Naive thymus-derived CD8-positive, alpha-beta T cell (primary cell): Measurements from ENCODE around the gene FZD1. TPM values are rescaled to one million over a fixed set of nuclear protein-coding genes. Genes with fewer than 3 reads are reported as not detected.
A peak's percentile ranks its signal among the peaks of the same experiment; 100 is the strongest.

ENCODE experiments used
- ATAC-seq, 2 donors: fragments of 150-1000 bp; cut with Tn5 transposase in 1 of 2; sonication (Bioruptor Pico), chemical (Tn5 transposase) in 1 of 2; 1 replicate in 1 of 2; 2 replicates in 1 of 2; pipeline ENCODE4 v1.10.0; 2021; ENCODE audit warnings: mild to moderate bottlenecking in 2 of 2, moderate library complexity in 2 of 2
- POLR2A ChIA-PET: fragments of 350-600 bp; sonication (Branson Sonifier 250); formaldehyde crosslinking; loops from one replicate; lab custom pipeline; 2021; ENCODE audit warnings: antibody characterized with exemption; lab: Charles Lee
- DNase-seq, 10 donors: peaks; one replicate each; pipeline versions ENCODE4 v3.0.0 to v3.0.0-alpha.2; 2020 to 2022
- H3K27ac Mint-ChIP-seq, 10 donors: one replicate each; pipeline ENCODE4 v1.8.0; 2020 to 2022; ENCODE audit warnings: mild to moderate bottlenecking in 10 of 10, mixed read lengths in 10 of 10, moderate library complexity in 4 of 10, inconsistent platforms in 1 of 10
- H3K27me3 Mint-ChIP-seq, 5 donors: one replicate each; pipeline ENCODE4 v1.8.0; 2021 to 2022; ENCODE audit warnings: mixed read lengths in 5 of 5
- H3K36me3 Mint-ChIP-seq, 3 donors: one replicate each; pipeline ENCODE4 v1.8.0; 2020 to 2022; ENCODE audit warnings: mixed read lengths in 3 of 3, mild to moderate bottlenecking in 2 of 3, inconsistent platforms in 1 of 3
- H3K4me1 Mint-ChIP-seq, 4 donors: one replicate each; pipeline ENCODE4 v1.8.0; 2021 to 2022; ENCODE audit warnings: mixed read lengths in 4 of 4
- H3K4me3 Mint-ChIP-seq, 10 donors: one replicate each; pipeline ENCODE4 v1.8.0; 2020 to 2022; ENCODE audit warnings: mild to moderate bottlenecking in 10 of 10, mixed read lengths in 10 of 10, moderate library complexity in 6 of 10, inconsistent platforms in 1 of 10
- H3K9me3 Mint-ChIP-seq, 9 donors: one replicate each; pipeline ENCODE4 v1.8.0; 2020 to 2022; ENCODE audit warnings: mixed read lengths in 9 of 9, mild to moderate bottlenecking in 3 of 9, inconsistent platforms in 1 of 9, moderate library complexity in 1 of 9
- polyA plus RNA-seq, 3 donors: library from polyadenylated mRNA; unstranded; fragments of 300-500 nt; fragmentation: Illumina TruSeq; gene quantifications; one replicate each; pipeline ENCODE4 v1.2.3, GENCODE V29; 2021
- total RNA-seq, 8 experiments: library from RNA in 2 of 8; stranded (reverse) in 2 of 8; gene quantifications; one replicate each; pipeline ENCODE4 v1.2.3 and lab custom pipeline; 2021 to 2026

The FZD1 gene
- total and polyA plus RNA-seq, 5 experiments from 2014 or later = 0.07 TPM; not detected in 4

GRCh38 chr7:91243591-91244301, 20.5 kb upstream of the FZD1 start:
- Mint-ChIP-seq H3K4me3 (no peak overlapping the region), H3K9me3 (no peaks in the 10 kb centered on the region), H3K36me3 (no peaks in the 10 kb centered on the region), H3K27ac (no peak overlapping the region), H3K4me1 (no peaks in the 10 kb centered on the region), H3K27me3 (peaks cover 0 to 10% (median 1%) of the 10 kb centered on the region in 5 donors)
- POLR2A ChIA-PET = no interaction called here
- ATAC-seq = no peak
- DNase-seq = no peak

- peaks cover 0 to 12% (median 0%) of the 10 kb centered on the region in 5 donors for H3K27me3 Mint-ChIP-seq
- H3K9me3 Mint-ChIP-seq = peaks cover 0 to 2% (median 0%) of the 10 kb centered on the region in 9 donors
- POLR2A ChIA-PET = no interaction called here
- DNase-seq = no peak
- no peaks in the 10 kb centered on the region for H3K36me3 Mint-ChIP-seq
- no peak overlapping the region for H3K27ac Mint-ChIP-seq
- no peak overlapping the region for H3K4me3 Mint-ChIP-seq
- H3K4me1 Mint-ChIP-seq = no peaks in the 10 kb centered on the region
- no peak for ATAC-seq
Measured at GRCh38 chr7:91247500-91247899, 16.7 kb upstream of the FZD1 start.

GRCh38 chr7:91248996-91249395, 15.2 kb upstream of the FZD1 start:
- DNase-seq (no peak), ATAC-seq (no peak)
- POLR2A ChIA-PET = no interaction called here
- H3K27me3 Mint-ChIP-seq = peaks cover 0 to 18% (median 0%) of the 10 kb centered on the region in 5 donors
- H3K27ac Mint-ChIP-seq = no peak overlapping the region
- H3K4me1 Mint-ChIP-seq = no peaks in the 10 kb centered on the region
- no peak overlapping the region for H3K4me3 Mint-ChIP-seq
- H3K9me3 Mint-ChIP-seq = peaks cover 0 to 5% (median 0%) of the 10 kb centered on the region in 9 donors
- H3K36me3 Mint-ChIP-seq = no peaks in the 10 kb centered on the region

GRCh38 chr7:91249506-91250233, 14.6 kb upstream of the FZD1 start:
- H3K4me1 Mint-ChIP-seq = no peaks in the 10 kb centered on the region
- DNase-seq (no peak), ATAC-seq (no peak)
- H3K4me3 Mint-ChIP-seq = no peak overlapping the region
- no peak overlapping the region for H3K27ac Mint-ChIP-seq
- POLR2A ChIA-PET = no interaction called here
- H3K27me3 Mint-ChIP-seq = peaks cover 0 to 13% (median 1%) of the 10 kb centered on the region in 5 donors
- no peaks in the 10 kb centered on the region for H3K36me3 Mint-ChIP-seq
- H3K9me3 Mint-ChIP-seq = peaks cover 0 to 5% (median 0%) of the 10 kb centered on the region in 9 donors

- POLR2A ChIA-PET = no interaction called here
- no peak overlapping the region for H3K4me3 Mint-ChIP-seq
- peaks cover 0 to 4% (median 1%) of the 10 kb centered on the region in 3 donors for H3K36me3 Mint-ChIP-seq
- peaks cover 0 to 14% (median 1%) of the 10 kb centered on the region in 5 donors for H3K27me3 Mint-ChIP-seq
- H3K27ac Mint-ChIP-seq = no peak overlapping the region
- DNase-seq = no peak
- H3K9me3 Mint-ChIP-seq = peaks cover 2 to 15% (median 7%) of the 10 kb centered on the region in 9 donors
- ATAC-seq = no peak
- H3K4me1 Mint-ChIP-seq = no peaks in the 10 kb centered on the region
Measured at GRCh38 chr7:91250706-91251105, 13.5 kb upstream of the FZD1 start.

- Mint-ChIP-seq H3K27me3 (peaks cover 0 to 16% (median 3%) of the 10 kb centered on the region in 5 donors), H3K4me3 (no peak overlapping the region), H3K9me3 (peaks cover 5 to 25% (median 15%) of the 10 kb centered on the region in 9 donors), H3K4me1 (no peaks in the 10 kb centered on the region), H3K36me3 (peaks cover 0 to 14% (median 2%) of the 10 kb centered on the region in 3 donors), H3K27ac (no peak overlapping the region)
- POLR2A ChIA-PET = no interaction called here
- DNase-seq = no peak
- ATAC-seq = no peak
Measured at GRCh38 chr7:91251877-91252276, 12.4 kb upstream of the FZD1 start.

GRCh38 chr7:91263384-91264045, 718 bp upstream of the FZD1 start:
- H3K36me3 Mint-ChIP-seq = no peaks in the 10 kb centered on the region
- peak overlapping the region; percentile 62 to 85 (median 76) for H3K4me3 Mint-ChIP-seq
- DNase-seq = no peak
- H3K4me1 Mint-ChIP-seq = peaks cover 1 to 18% (median 9%) of the 10 kb centered on the region in 4 donors
- ATAC-seq = no peak
- H3K9me3 Mint-ChIP-seq = no peaks in the 10 kb centered on the region
- H3K27ac Mint-ChIP-seq = no peak overlapping the region
- POLR2A ChIA-PET = no interaction called here
- peaks cover 20 to 50% (median 34%) of the 10 kb centered on the region in 5 donors for H3K27me3 Mint-ChIP-seq

GRCh38 chr7:91264924-91265681, 870 bp downstream of the FZD1 start:
- Mint-ChIP-seq H3K9me3 (no peaks in the 10 kb centered on the region), H3K27me3 (peaks cover 21 to 50% (median 30%) of the 10 kb centered on the region in 5 donors), H3K27ac (no peak overlapping the region), H3K36me3 (no peaks in the 10 kb centered on the region), H3K4me1 (peaks cover 1 to 18% (median 9%) of the 10 kb centered on the region in 4 donors), H3K4me3 (peak overlapping the region; percentile 20 to 83 (median 73))
- POLR2A ChIA-PET = no interaction called here
- ATAC-seq (no peak), DNase-seq (no peak)

- peak overlapping the region in 6 of 10 donors; percentile 10 to 83 (median 50) for H3K4me3 Mint-ChIP-seq
- ATAC-seq = no peak
- POLR2A ChIA-PET = no interaction called here
Measured at GRCh38 chr7:91265693-91266066, 1.4 kb downstream of the FZD1 start.

GRCh38 chr7:91266067-91266688, 1.9 kb downstream of the FZD1 start:
- POLR2A ChIA-PET = no interaction called here
- no peak overlapping the region for H3K27ac Mint-ChIP-seq
- no peak for DNase-seq
- H3K27me3 Mint-ChIP-seq = peaks cover 18 to 48% (median 30%) of the 10 kb centered on the region in 5 donors
- ATAC-seq = no peak
- no peaks in the 10 kb centered on the region for H3K9me3 Mint-ChIP-seq
- H3K4me1 Mint-ChIP-seq = peaks cover 1 to 18% (median 9%) of the 10 kb centered on the region in 4 donors
- H3K36me3 Mint-ChIP-seq = no peaks in the 10 kb centered on the region
- H3K4me3 Mint-ChIP-seq = peak overlapping the region in 6 of 10 donors; percentile 10 to 76 (median 56)

More at GRCh38 chr7:91265693-91266066, 1.4 kb downstream of the FZD1 start:
- Mint-ChIP-seq H3K27ac (no peak overlapping the region), H3K9me3 (no peaks in the 10 kb centered on the region), H3K36me3 (no peaks in the 10 kb centered on the region), H3K4me1 (peaks cover 1 to 18% (median 9%) of the 10 kb centered on the region in 4 donors), H3K27me3 (peaks cover 19 to 48% (median 30%) of the 10 kb centered on the region in 5 donors)
- DNase-seq = no peak

GRCh38 chr7:91266689-91267090, 2.5 kb downstream of the FZD1 start:
- no peak for DNase-seq
- H3K4me3 Mint-ChIP-seq = peak overlapping the region in 5 of 10 donors; percentile 10 to 69 (median 32)
- no peaks in the 10 kb centered on the region for H3K9me3 Mint-ChIP-seq
- no peaks in the 10 kb centered on the region for H3K36me3 Mint-ChIP-seq
- H3K27me3 Mint-ChIP-seq = peaks cover 18 to 47% (median 30%) of the 10 kb centered on the region in 5 donors
- H3K4me1 Mint-ChIP-seq = peaks cover 1 to 18% (median 9%) of the 10 kb centered on the region in 4 donors
- no peak for ATAC-seq
- H3K27ac Mint-ChIP-seq = no peak overlapping the region
- POLR2A ChIA-PET = no interaction called here
